Measurements from ENCODE around the gene SPRYD7. TPM values are rescaled to one million over a fixed set of nuclear protein-coding genes. Genes with fewer than 3 reads are reported as not detected.
"Not testable (repeated sequence)": the region's sequence is repeated elsewhere in the genome, so short reads cannot be mapped to it uniquely, and the experiment has no call there.

SPRYD7 gene
- total RNA-seq, 2 experiments from 2014 or later: 3.9 to 4.1 TPM

GRCh38 chr13:49925881-49926418 lies 10.2 kb downstream of the SPRYD7 start:
- ChIA-PET CTCF (interaction anchor here (4.2 kb wide), 1 partner anchor 10 kb away, joined by 15 read pairs; the partner anchor contains the start of gene SPRYD7), POLR2A (interaction anchor here (0.6 kb wide), 1 partner anchor 267 kb away, joined by 3 read pairs; no protein-coding TSS in a partner anchor)
- peaks cover 3% of the 10 kb centered on the region for H3K9me3 Mint-ChIP-seq

GRCh38 chr13:49922301-49922700 lies 13.8 kb downstream of the SPRYD7 start:
- ChIA-PET POLR2A (interaction anchor here (0.7 to 0.8 kb wide), 2 partner anchors 13 to 14 kb away, joined by 3 read pairs; partner anchors contain the start of gene SPRYD7), CTCF (interaction anchor here (1.2 kb wide), 1 partner anchor 14 kb away, joined by 4 read pairs; the partner anchor contains the start of gene SPRYD7)
- Mint-ChIP-seq H3K27ac (no peak overlapping the region), H3K4me1 (no peaks in the 10 kb centered on the region), H3K27me3 (no peaks in the 10 kb centered on the region), H3K4me3 (no peak overlapping the region), H3K9me3 (peaks cover 3% of the 10 kb centered on the region), H3K36me3 (ENCODE audit: low read depth) (peaks cover 30% of the 10 kb centered on the region)
- no peak for DNase-seq

More at GRCh38 chr13:49925881-49926418, 10.2 kb downstream of the SPRYD7 start:
- Mint-ChIP-seq H3K4me3 (no peak overlapping the region), H3K4me1 (no peaks in the 10 kb centered on the region), H3K27ac (no peak overlapping the region), H3K36me3 (ENCODE audit: low read depth) (peaks cover 23% of the 10 kb centered on the region), H3K27me3 (no peaks in the 10 kb centered on the region)
- no peak for DNase-seq

GRCh38 chr13:49920969-49921368 lies 15.2 kb downstream of the SPRYD7 start:
- DNase-seq, H3K4me3 Mint-ChIP-seq, H3K27me3 Mint-ChIP-seq, H3K27ac Mint-ChIP-seq, H3K4me1 Mint-ChIP-seq, H3K9me3 Mint-ChIP-seq, CTCF ChIA-PET, POLR2A ChIA-PET: not testable (repeated sequence)
- H3K36me3 Mint-ChIP-seq (ENCODE audit: low read depth): peaks cover 30% of the 10 kb centered on the region

- peaks cover 25% of the 10 kb centered on the region for H3K36me3 Mint-ChIP-seq (ENCODE audit: low read depth)
- H3K27ac Mint-ChIP-seq, POLR2A ChIA-PET, H3K4me1 Mint-ChIP-seq, H3K9me3 Mint-ChIP-seq, H3K27me3 Mint-ChIP-seq, CTCF ChIA-PET, H3K4me3 Mint-ChIP-seq, DNase-seq: not testable (repeated sequence)
Measured at GRCh38 chr13:49918106-49918505, 18.0 kb downstream of the SPRYD7 start.

GRCh38 chr13:49914947-49915346 lies 21.2 kb downstream of the SPRYD7 start:
- Mint-ChIP-seq H3K27me3 (no peaks in the 10 kb centered on the region), H3K27ac (no peak overlapping the region), H3K9me3 (no peaks in the 10 kb centered on the region), H3K36me3 (ENCODE audit: low read depth) (peaks cover 12% of the 10 kb centered on the region), H3K4me3 (no peak overlapping the region), H3K4me1 (no peaks in the 10 kb centered on the region)
- ChIA-PET CTCF (no interaction called here), POLR2A (no interaction called here)
- no peak for DNase-seq

- H3K4me3 Mint-ChIP-seq: no peak overlapping the region
- no peaks in the 10 kb centered on the region for H3K9me3 Mint-ChIP-seq
- DNase-seq: no peak
- H3K4me1 Mint-ChIP-seq: no peaks in the 10 kb centered on the region
- CTCF ChIA-PET: interaction anchor here (0.6 to 2.3 kb wide), 4 partner anchors 20 to 1161 kb away, joined by 3 to 8 read pairs (median 3); partner anchors contain the start of gene SPRYD7
- POLR2A ChIA-PET: no interaction called here
- no peaks in the 10 kb centered on the region for H3K27me3 Mint-ChIP-seq
- H3K27ac Mint-ChIP-seq: no peak overlapping the region
- H3K36me3 Mint-ChIP-seq (ENCODE audit: low read depth): peaks cover 3% of the 10 kb centered on the region
Measured at GRCh38 chr13:49908637-49909036, 27.5 kb downstream of the SPRYD7 start.

GRCh38 chr13:49904729-49905456 lies 31.2 kb downstream of the SPRYD7 start:
- H3K27ac Mint-ChIP-seq: no peak overlapping the region
- ChIA-PET CTCF (no interaction called here), POLR2A (no interaction called here)
- no peak overlapping the region for H3K4me3 Mint-ChIP-seq
- no peaks in the 10 kb centered on the region for H3K36me3 Mint-ChIP-seq (ENCODE audit: low read depth)
- no peaks in the 10 kb centered on the region for H3K9me3 Mint-ChIP-seq
- no peaks in the 10 kb centered on the region for H3K27me3 Mint-ChIP-seq
- DNase-seq: no peak
- no peaks in the 10 kb centered on the region for H3K4me1 Mint-ChIP-seq

GRCh38 chr13:49898792-49899191 lies 37.3 kb downstream of the SPRYD7 start:
- DNase-seq: no peak
- no peak overlapping the region for H3K4me3 Mint-ChIP-seq
- H3K36me3 Mint-ChIP-seq (ENCODE audit: low read depth): no peaks in the 10 kb centered on the region
- H3K4me1 Mint-ChIP-seq: no peaks in the 10 kb centered on the region
- ChIA-PET POLR2A (no interaction called here), CTCF (no interaction called here)
- peaks cover 2% of the 10 kb centered on the region for H3K27me3 Mint-ChIP-seq
- H3K9me3 Mint-ChIP-seq: no peaks in the 10 kb centered on the region
- no peak overlapping the region for H3K27ac Mint-ChIP-seq

GRCh38 chr13:49897713-49898112 lies 38.4 kb downstream of the SPRYD7 start:
- ChIA-PET CTCF (no interaction called here), POLR2A (no interaction called here)
- Mint-ChIP-seq H3K4me1 (no peaks in the 10 kb centered on the region), H3K4me3 (no peak overlapping the region), H3K27me3 (peaks cover 2% of the 10 kb centered on the region), H3K27ac (no peak overlapping the region), H3K36me3 (ENCODE audit: low read depth) (no peaks in the 10 kb centered on the region), H3K9me3 (no peaks in the 10 kb centered on the region)
- DNase-seq: no peak

- H3K27ac Mint-ChIP-seq: no peak overlapping the region
- H3K36me3 Mint-ChIP-seq (ENCODE audit: low read depth): no peaks in the 10 kb centered on the region
- peaks cover 2% of the 10 kb centered on the region for H3K27me3 Mint-ChIP-seq
- POLR2A ChIA-PET: no interaction called here
- H3K4me1 Mint-ChIP-seq: no peaks in the 10 kb centered on the region
- H3K4me3 Mint-ChIP-seq: no peak overlapping the region
- CTCF ChIA-PET: no interaction called here
- DNase-seq: no peak
- no peaks in the 10 kb centered on the region for H3K9me3 Mint-ChIP-seq
Measured at GRCh38 chr13:49895826-49896225, 40.3 kb downstream of the SPRYD7 start.

GRCh38 chr13:49893591-49893990 lies 42.5 kb downstream of the SPRYD7 start:
- H3K27me3 Mint-ChIP-seq: peaks cover 2% of the 10 kb centered on the region
- no peaks in the 10 kb centered on the region for H3K4me1 Mint-ChIP-seq
- H3K27ac Mint-ChIP-seq: no peak overlapping the region
- ChIA-PET CTCF (no interaction called here), POLR2A (no interaction called here)
- DNase-seq: no peak
- no peaks in the 10 kb centered on the region for H3K9me3 Mint-ChIP-seq
- H3K36me3 Mint-ChIP-seq (ENCODE audit: low read depth): peaks cover 2% of the 10 kb centered on the region
- no peak overlapping the region for H3K4me3 Mint-ChIP-seq

- DNase-seq: no peak
- ChIA-PET CTCF (no interaction called here), POLR2A (no interaction called here)
- no peak overlapping the region for H3K4me3 Mint-ChIP-seq
- peaks cover 2% of the 10 kb centered on the region for H3K36me3 Mint-ChIP-seq (ENCODE audit: low read depth)
- no peaks in the 10 kb centered on the region for H3K27me3 Mint-ChIP-seq
- no peak overlapping the region for H3K27ac Mint-ChIP-seq
- H3K9me3 Mint-ChIP-seq: no peaks in the 10 kb centered on the region
- H3K4me1 Mint-ChIP-seq: no peaks in the 10 kb centered on the region
Measured at GRCh38 chr13:49890376-49890775, 45.8 kb downstream of the SPRYD7 start.

- H3K4me1 Mint-ChIP-seq: no peaks in the 10 kb centered on the region
- DNase-seq: no peak
- CTCF ChIA-PET: no interaction called here
- POLR2A ChIA-PET: no interaction called here
- H3K4me3 Mint-ChIP-seq: no peak overlapping the region
- no peak overlapping the region for H3K27ac Mint-ChIP-seq
- peaks cover 36% of the 10 kb centered on the region for H3K9me3 Mint-ChIP-seq
- peaks cover 13% of the 10 kb centered on the region for H3K27me3 Mint-ChIP-seq
- no peaks in the 10 kb centered on the region for H3K36me3 Mint-ChIP-seq (ENCODE audit: low read depth)
Measured at GRCh38 chr13:49878682-49879081, 57.5 kb downstream of the SPRYD7 start.

GRCh38 chr13:49877629-49878218 lies 58.4 kb downstream of the SPRYD7 start:
- no peak overlapping the region for H3K27ac Mint-ChIP-seq

More at GRCh38 chr13:49877629-49878218, 58.4 kb downstream of the SPRYD7 start:
- DNase-seq: no peak
- ChIA-PET POLR2A (no interaction called here), CTCF (no interaction called here)
- no peaks in the 10 kb centered on the region for H3K4me1 Mint-ChIP-seq
- H3K4me3 Mint-ChIP-seq: no peak overlapping the region
- peaks cover 12% of the 10 kb centered on the region for H3K27me3 Mint-ChIP-seq
- H3K9me3 Mint-ChIP-seq: peaks cover 36% of the 10 kb centered on the region
- no peaks in the 10 kb centered on the region for H3K36me3 Mint-ChIP-seq (ENCODE audit: low read depth)
